Mammary epithelial cell (primary cell): ENCODE measurements around the gene LSMEM2.

ENCODE experiments used
- EZH2 ChIP-seq: IDR thresholded peaks from 2 replicates; pipeline ENCODE4 v1.6.1; 2012; ENCODE audit warnings: low read length, inconsistent platforms, borderline replicate concordance
- TF ChIP-seq, protein P1 (sequence below), 2 donors: IDR thresholded peaks in 1 of 2; conservative IDR thresholded peaks in 1 of 2; 2 replicates each; pipeline ENCODE4 v1.5.1; 2011 to 2012; ENCODE audit warnings: inconsistent platforms in 2 of 2, low read length in 2 of 2, mild to moderate bottlenecking in 2 of 2, control low read depth in 1 of 2, low read depth in 1 of 2; ENCODE audit not compliant: insufficient read depth in 1 of 2; ENCODE audit errors: extremely low read depth in 1 of 2

DNA sequence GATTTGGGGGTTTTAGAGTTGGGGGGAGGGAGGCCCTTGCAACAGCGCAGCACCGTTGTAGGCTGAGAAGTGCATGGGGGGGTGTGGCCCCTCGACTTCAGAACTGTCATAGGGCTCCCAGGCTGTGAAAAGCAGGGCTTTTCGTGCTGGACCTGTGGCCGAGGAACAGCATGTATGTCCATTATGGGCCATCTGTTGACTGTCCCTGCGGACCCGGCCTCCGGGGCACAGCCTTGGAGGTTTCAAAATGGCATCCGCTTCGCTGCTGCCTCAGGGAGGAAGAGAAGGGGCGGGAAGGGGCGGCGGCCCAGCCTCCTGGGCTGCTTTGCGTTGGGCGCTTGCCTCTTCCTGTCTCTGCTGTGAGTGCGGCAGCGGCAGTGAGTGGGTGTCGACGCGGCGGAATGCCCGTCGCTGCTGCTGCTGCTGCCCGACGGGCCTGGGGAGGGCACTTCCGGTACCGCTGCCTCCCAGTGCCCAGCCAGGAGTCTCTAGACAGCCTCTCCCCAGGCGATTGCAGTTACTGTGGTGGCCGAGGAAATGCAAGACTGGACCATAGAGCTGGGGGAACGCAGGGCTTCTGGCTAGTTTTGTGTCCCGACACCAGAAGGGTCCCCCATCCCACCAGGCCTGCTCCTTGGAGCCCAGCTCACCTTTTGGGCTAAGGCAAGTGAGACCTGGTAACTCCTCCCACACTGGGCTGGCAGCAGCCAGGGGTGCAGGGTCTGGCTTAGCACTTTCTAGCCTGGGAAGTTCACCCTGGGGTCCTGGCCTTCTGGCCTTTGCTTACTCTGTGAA, 40.9 kb upstream of the LSMEM2 start:
- TF ChIP-seq, protein P1, sequence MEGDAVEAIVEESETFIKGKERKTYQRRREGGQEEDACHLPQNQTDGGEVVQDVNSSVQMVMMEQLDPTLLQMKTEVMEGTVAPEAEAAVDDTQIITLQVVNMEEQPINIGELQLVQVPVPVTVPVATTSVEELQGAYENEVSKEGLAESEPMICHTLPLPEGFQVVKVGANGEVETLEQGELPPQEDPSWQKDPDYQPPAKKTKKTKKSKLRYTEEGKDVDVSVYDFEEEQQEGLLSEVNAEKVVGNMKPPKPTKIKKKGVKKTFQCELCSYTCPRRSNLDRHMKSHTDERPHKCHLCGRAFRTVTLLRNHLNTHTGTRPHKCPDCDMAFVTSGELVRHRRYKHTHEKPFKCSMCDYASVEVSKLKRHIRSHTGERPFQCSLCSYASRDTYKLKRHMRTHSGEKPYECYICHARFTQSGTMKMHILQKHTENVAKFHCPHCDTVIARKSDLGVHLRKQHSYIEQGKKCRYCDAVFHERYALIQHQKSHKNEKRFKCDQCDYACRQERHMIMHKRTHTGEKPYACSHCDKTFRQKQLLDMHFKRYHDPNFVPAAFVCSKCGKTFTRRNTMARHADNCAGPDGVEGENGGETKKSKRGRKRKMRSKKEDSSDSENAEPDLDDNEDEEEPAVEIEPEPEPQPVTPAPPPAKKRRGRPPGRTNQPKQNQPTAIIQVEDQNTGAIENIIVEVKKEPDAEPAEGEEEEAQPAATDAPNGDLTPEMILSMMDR (conservative IDR thresholded peaks at IDR 0.05 in 1 of 2, IDR thresholded peaks at IDR 0.05 in 1 of 2; ENCODE audit: extremely low read depth in 1 of 2, insufficient read depth in 1 of 2, low read depth in 1 of 2, low read length in 2 of 2), result no peak
- no peak for TF ChIP-seq EZH2
